Cardiac fibroblast (primary cell): ENCODE data around the gene CENPL.
"Not testable (repeated sequence)": the region's sequence is repeated elsewhere in the genome, so short reads cannot be mapped to it uniquely, and the experiment has no call there.

ENCODE experiments used
- DNase-seq, 2 donors: peaks; one replicate each; pipeline versions ENCODE4 v3.0.0 to v3.0.0-alpha.2; 2010; ENCODE audit warnings: low read depth in 2 of 2
- H3K4me3 ChIP-seq, 2 donors: replicated peaks in 1 of 2; 1 replicate in 1 of 2; 2 replicates in 1 of 2; pipeline ENCODE4 v1.5.1; 2011; ENCODE audit warnings: low read depth in 2 of 2, low read length in 2 of 2, mild to moderate bottlenecking in 2 of 2, moderate library complexity in 1 of 2
- TF ChIP-seq, protein P1 (sequence below): IDR thresholded peaks from one replicate; pipeline ENCODE4 v1.5.1; 2011; ENCODE audit warnings: low read depth, mild to moderate bottlenecking, low read length, inconsistent platforms

The CENPL gene

DNA sequence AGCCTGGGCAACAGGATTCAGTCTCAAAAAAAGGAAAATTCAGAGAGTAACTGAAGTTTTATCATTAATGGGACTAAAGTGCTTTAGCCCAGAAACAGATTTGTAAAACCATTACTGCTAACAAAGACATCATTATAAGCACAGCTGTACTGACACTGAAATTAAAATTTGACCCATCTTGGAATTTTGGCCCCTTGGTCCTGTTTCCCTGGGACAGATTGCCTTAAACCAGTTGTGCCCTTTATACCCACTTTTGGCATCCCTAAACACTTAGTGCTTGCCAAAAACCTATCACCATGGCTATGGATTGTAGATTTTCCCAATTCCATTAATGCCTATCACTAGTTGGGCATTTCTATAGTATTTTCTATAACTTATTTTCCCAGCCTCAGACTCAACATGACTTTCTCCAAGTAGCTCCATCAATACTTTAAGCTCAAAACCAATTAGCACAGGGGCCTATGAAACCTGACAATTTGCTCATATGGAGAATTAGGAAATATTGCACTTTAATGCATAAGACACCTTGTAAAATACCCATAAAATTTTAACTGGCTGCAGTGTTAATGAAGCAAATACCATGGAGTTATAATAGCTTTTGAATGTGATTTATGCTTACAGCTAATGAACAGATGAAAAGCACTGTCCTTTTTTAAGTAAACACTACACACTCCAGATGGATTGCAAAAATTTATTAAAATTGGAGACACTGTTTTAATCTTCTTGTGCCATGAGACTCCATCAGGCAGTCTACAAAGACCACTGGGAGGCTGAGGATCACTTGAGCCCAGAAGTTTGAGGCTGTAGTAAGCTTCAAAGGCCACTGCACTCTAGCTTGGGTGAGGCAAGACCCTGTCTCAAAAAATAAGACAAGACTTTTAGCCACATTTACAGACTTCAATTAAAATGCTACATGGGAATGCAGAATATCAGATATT lies 38.8 kb upstream of the CENPL start:
- no peak for DNase-seq
- H3K4me3 ChIP-seq = no peak overlapping the region
- TF ChIP-seq, protein P1, sequence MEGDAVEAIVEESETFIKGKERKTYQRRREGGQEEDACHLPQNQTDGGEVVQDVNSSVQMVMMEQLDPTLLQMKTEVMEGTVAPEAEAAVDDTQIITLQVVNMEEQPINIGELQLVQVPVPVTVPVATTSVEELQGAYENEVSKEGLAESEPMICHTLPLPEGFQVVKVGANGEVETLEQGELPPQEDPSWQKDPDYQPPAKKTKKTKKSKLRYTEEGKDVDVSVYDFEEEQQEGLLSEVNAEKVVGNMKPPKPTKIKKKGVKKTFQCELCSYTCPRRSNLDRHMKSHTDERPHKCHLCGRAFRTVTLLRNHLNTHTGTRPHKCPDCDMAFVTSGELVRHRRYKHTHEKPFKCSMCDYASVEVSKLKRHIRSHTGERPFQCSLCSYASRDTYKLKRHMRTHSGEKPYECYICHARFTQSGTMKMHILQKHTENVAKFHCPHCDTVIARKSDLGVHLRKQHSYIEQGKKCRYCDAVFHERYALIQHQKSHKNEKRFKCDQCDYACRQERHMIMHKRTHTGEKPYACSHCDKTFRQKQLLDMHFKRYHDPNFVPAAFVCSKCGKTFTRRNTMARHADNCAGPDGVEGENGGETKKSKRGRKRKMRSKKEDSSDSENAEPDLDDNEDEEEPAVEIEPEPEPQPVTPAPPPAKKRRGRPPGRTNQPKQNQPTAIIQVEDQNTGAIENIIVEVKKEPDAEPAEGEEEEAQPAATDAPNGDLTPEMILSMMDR = no peak

DNA sequence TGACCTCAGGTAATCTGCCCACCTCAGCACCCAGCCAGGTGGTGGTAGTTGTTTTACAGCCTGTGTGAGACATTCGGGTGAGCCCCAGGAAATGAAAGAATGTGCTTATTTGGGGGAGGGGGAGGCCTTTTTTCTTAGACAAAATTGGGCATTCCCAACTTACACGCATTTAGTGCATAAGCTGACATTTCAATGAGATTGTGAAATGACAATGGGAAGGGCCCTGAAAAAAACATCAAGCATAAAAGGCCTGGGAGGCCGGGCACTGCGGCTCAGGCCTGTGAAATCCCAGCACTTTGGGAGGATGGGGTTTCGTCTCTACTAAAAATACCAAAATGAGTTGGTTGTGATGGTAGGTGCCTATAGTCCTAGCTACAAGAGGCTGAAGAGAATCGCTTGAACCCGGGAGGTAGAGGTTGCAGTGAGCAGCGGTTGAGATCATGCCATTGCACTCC lies 38.1 kb upstream of the CENPL start:
- no peak for DNase-seq
- no peak overlapping the region for H3K4me3 ChIP-seq
- TF ChIP-seq, protein P1 = no peak

GRCh38 chr1:173862146-173862768 lies 37.6 kb upstream of the CENPL start:
- DNase-seq, H3K4me3 ChIP-seq: not testable (repeated sequence)

GRCh38 chr1:173861731-173862145 lies 37.1 kb upstream of the CENPL start:
- no peak for DNase-seq

GRCh38 chr1:173860065-173860464 lies 35.4 kb upstream of the CENPL start:
- H3K4me3 ChIP-seq = no peak overlapping the region
- no peak for DNase-seq
- TF ChIP-seq, protein P1 = no peak

More at GRCh38 chr1:173861731-173862145, 37.1 kb upstream of the CENPL start:
- TF ChIP-seq, protein P1 = no peak
- H3K4me3 ChIP-seq = no peak overlapping the region

GRCh38 chr1:173859547-173859946 lies 34.9 kb upstream of the CENPL start:
- DNase-seq, H3K4me3 ChIP-seq: not testable (repeated sequence)

DNA sequence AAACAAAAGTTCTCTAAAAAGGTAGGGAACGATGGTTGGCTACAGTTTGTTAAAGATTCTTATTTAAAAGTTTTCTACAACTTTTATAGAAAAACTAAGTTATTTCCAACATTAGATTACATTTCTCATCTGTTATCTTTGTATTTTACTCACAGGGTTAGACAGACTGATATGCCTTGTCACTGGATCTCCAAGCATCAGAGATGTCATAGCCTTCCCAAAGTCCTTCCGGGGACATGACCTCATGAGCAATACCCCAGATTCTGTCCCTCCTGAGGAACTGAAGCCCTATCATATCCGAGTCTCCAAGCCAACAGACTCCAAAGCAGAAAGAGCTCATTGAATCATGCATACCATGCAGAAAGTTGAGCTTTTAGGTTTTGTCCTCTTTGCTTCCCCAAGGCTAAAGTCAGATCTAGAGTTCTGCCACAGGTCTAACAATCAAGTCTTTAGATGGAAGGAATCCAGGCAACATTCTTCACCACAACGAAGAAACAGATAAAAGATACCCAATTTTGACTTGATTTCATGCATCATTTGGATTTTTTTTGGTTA lies 32.8 kb upstream of the CENPL start:
- DNase-seq = no peak
- no peak overlapping the region for H3K4me3 ChIP-seq
- TF ChIP-seq, protein P1 = no peak
